SU-DHL-6 (cell line): ENCODE data around the gene MRPL2.

Experiments used
- H2AFZ ChIP-seq: fragments of 200-600 bp; sonication (generic); 2 replicates; pipeline ENCODE4 v1.6.1; 2014; ENCODE audit warnings: low read depth, mild to moderate bottlenecking, moderate library complexity, mixed read lengths, antibody characterized with exemption, low read length; ENCODE audit not compliant: severe bottlenecking
- H3F3A ChIP-seq: fragments of 200-600 bp; shearing (Covaris generic); 2 replicates; pipeline ENCODE4 v1.6.0; 2016; ENCODE audit warnings: antibody characterized with exemption, mild to moderate bottlenecking; ENCODE audit not compliant: insufficient read depth
- H3K27ac ChIP-seq: fragments of 200-600 bp; sonication (generic); 2 replicates; pipeline ENCODE4 v1.5.1; 2016; ENCODE audit warnings: low read depth, mild to moderate bottlenecking, low read length, moderate library complexity, mixed read lengths
- H3K27me3 ChIP-seq: fragments of 200-600 bp; sonication (generic), shearing (Covaris generic); 2 replicates; pipeline ENCODE4 v1.6.0; 2014; ENCODE audit warnings: mild to moderate bottlenecking, low read length
- H3K36me3 ChIP-seq: fragments of 200-600 bp; sonication (generic); 2 replicates; pipeline ENCODE4 v1.6.1; 2014; ENCODE audit warnings: mild to moderate bottlenecking, low read length, mixed read lengths
- H3K4me2 ChIP-seq: fragments of 300-600, 200-600 bp; shearing (Covaris generic), sonication (generic); 2 replicates; pipeline ENCODE4 v1.6.0; 2014; ENCODE audit warnings: low read length, low read depth, mild to moderate bottlenecking; ENCODE audit not compliant: poor library complexity, severe bottlenecking
- H3K4me3 ChIP-seq: fragments of 200-600 bp; sonication (generic); 2 replicates; pipeline ENCODE4 v1.5.1; 2014; ENCODE audit warnings: antibody characterized with exemption, low read length, mild to moderate bottlenecking, mixed read lengths; ENCODE audit not compliant: insufficient read depth, poor library complexity, severe bottlenecking
- H3K79me2 ChIP-seq: fragments of 200-600 bp; sonication (generic); 2 replicates; pipeline ENCODE4 v1.6.1; 2014; ENCODE audit warnings: mild to moderate bottlenecking, low read length, moderate library complexity; ENCODE audit not compliant: insufficient read depth
- H3K9ac ChIP-seq: fragments of 200-600 bp; sonication (generic); 2 replicates; pipeline ENCODE4 v1.7.0; 2014; ENCODE audit warnings: mild to moderate bottlenecking, low read length
- H3K9me2 ChIP-seq: fragments of 200-600 bp; sonication (generic); replicated peaks from 2 replicates; pipeline ENCODE4 v1.6.1; 2014; ENCODE audit warnings: low read length; ENCODE audit not compliant: insufficient read depth
- H3K9me3 ChIP-seq: fragments of 200-600 bp; sonication (generic); 2 replicates; pipeline ENCODE4 v1.6.1; 2014; ENCODE audit warnings: low read length, mixed read lengths; ENCODE audit not compliant: insufficient read depth
- H4K20me1 ChIP-seq: fragments of 200-600 bp; sonication (generic); 2 replicates; pipeline ENCODE4 v1.6.1; 2014; ENCODE audit warnings: low read depth, mild to moderate bottlenecking, antibody characterized with exemption, low read length, moderate library complexity, mixed read lengths
- CTCF ChIP-seq: fragments of 200-600 bp; sonication (generic); IDR thresholded peaks from one replicate; pipeline ENCODE4 v1.5.1; 2017; ENCODE audit warnings: antibody characterized with exemption, mild to moderate bottlenecking, low read length, moderate library complexity; ENCODE audit not compliant: insufficient read depth, poor library complexity, severe bottlenecking
- EZH2phosphoT487 ChIP-seq: fragments of 200-600 bp; sonication (generic), shearing (Covaris generic); conservative IDR thresholded peaks from 2 replicates; pipeline ENCODE4 v1.6.1; 2018; ENCODE audit warnings: mild to moderate bottlenecking, antibody characterized with exemption, low read length, moderate library complexity, mixed read lengths

MRPL2 gene

GRCh38 chr6:43103253-43103876, 44.1 kb upstream of the MRPL2 start:
- Histone ChIP-seq H3K79me2 (no peaks in the 10 kb centered on the region), H3K27ac (no peak overlapping the region)

GRCh38 chr6:43101497-43101896, 42.3 kb upstream of the MRPL2 start:
- H3K27ac ChIP-seq, result no peak overlapping the region
- no peak overlapping the region for H3K9ac ChIP-seq
- no peak overlapping the region for H2AFZ ChIP-seq
- H3K4me2 ChIP-seq, result no peak overlapping the region
- TF ChIP-seq EZH2phosphoT487, result no peak
- no peak for TF ChIP-seq CTCF
- no peak overlapping the region for H3K4me3 ChIP-seq
- no peaks in the 10 kb centered on the region for H3K9me3 ChIP-seq
- no peaks in the 10 kb centered on the region for H4K20me1 ChIP-seq
- H3K36me3 ChIP-seq, result no peaks in the 10 kb centered on the region
- no peaks in the 10 kb centered on the region for H3K27me3 ChIP-seq
- no peaks in the 10 kb centered on the region for H3K79me2 ChIP-seq
- H3K9me2 ChIP-seq, result no peaks in the 10 kb centered on the region
- H3F3A ChIP-seq, result no peaks in the 10 kb centered on the region

More at GRCh38 chr6:43103253-43103876, 44.1 kb upstream of the MRPL2 start:
- no peak for TF ChIP-seq CTCF
- no peak for TF ChIP-seq EZH2phosphoT487
- Histone ChIP-seq H3K9me3 (no peaks in the 10 kb centered on the region), H4K20me1 (no peaks in the 10 kb centered on the region), H3K4me2 (no peak overlapping the region), H3F3A (no peaks in the 10 kb centered on the region), H3K4me3 (no peak overlapping the region), H2AFZ (no peak overlapping the region), H3K9me2 (no peaks in the 10 kb centered on the region), H3K9ac (no peak overlapping the region), H3K36me3 (no peaks in the 10 kb centered on the region), H3K27me3 (no peaks in the 10 kb centered on the region)

GRCh38 chr6:43097502-43097901, 38.3 kb upstream of the MRPL2 start:
- H3K4me2 ChIP-seq, result no peak overlapping the region
- H3F3A ChIP-seq, result no peaks in the 10 kb centered on the region
- no peaks in the 10 kb centered on the region for H4K20me1 ChIP-seq
- no peak overlapping the region for H3K27ac ChIP-seq
- H3K9me2 ChIP-seq, result no peaks in the 10 kb centered on the region
- no peak overlapping the region for H3K9ac ChIP-seq
- H2AFZ ChIP-seq, result no peak overlapping the region
- no peak overlapping the region for H3K4me3 ChIP-seq
- H3K79me2 ChIP-seq, result no peaks in the 10 kb centered on the region
- no peaks in the 10 kb centered on the region for H3K36me3 ChIP-seq
- no peak for TF ChIP-seq EZH2phosphoT487
- H3K9me3 ChIP-seq, result no peaks in the 10 kb centered on the region
- no peaks in the 10 kb centered on the region for H3K27me3 ChIP-seq

GRCh38 chr6:43097098-43097489, 37.9 kb upstream of the MRPL2 start:
- Histone ChIP-seq H3K4me2 (no peak overlapping the region), H3K36me3 (no peaks in the 10 kb centered on the region), H3K27ac (no peak overlapping the region), H3F3A (no peaks in the 10 kb centered on the region), H2AFZ (peak overlapping the region; percentile 17), H3K79me2 (no peaks in the 10 kb centered on the region), H3K9me3 (no peaks in the 10 kb centered on the region), H3K27me3 (no peaks in the 10 kb centered on the region), H4K20me1 (no peaks in the 10 kb centered on the region), H3K4me3 (no peak overlapping the region), H3K9ac (no peak overlapping the region), H3K9me2 (no peaks in the 10 kb centered on the region)
- TF ChIP-seq CTCF (no peak), EZH2phosphoT487 (no peak)
